GM18519 (cell line): ENCODE results near the gene AUTS2.

Experiments used
- ATAC-seq: cut with Tn5 transposase; IDR thresholded peaks from one replicate; pipeline ENCODE4 v1.9.1; 2021; ENCODE audit warnings: mild to moderate bottlenecking, moderate library complexity; ENCODE audit not compliant: unreplicated experiment, low FRiP score

AUTS2 gene

DNA sequence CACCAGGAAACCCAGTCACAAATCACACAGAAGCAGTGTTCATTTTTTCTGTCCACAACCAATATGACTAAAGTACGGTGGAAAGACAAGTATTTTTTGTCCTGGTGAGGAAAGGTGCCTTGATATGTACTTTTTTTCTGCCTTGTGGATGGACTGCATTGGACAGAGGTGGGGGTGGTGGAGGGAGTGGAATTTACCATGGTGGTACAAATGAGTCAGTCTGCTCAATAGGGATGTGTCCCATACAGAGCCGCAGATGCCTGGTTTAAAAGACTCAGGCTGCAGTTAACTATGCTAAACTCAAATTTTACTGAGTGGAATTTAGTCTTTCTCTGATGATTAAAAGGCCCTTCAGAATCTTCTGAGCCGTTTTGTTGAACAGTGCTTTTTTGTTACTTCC lies 859.2 kb downstream of the AUTS2 start:
- no peak for ATAC-seq

DNA sequence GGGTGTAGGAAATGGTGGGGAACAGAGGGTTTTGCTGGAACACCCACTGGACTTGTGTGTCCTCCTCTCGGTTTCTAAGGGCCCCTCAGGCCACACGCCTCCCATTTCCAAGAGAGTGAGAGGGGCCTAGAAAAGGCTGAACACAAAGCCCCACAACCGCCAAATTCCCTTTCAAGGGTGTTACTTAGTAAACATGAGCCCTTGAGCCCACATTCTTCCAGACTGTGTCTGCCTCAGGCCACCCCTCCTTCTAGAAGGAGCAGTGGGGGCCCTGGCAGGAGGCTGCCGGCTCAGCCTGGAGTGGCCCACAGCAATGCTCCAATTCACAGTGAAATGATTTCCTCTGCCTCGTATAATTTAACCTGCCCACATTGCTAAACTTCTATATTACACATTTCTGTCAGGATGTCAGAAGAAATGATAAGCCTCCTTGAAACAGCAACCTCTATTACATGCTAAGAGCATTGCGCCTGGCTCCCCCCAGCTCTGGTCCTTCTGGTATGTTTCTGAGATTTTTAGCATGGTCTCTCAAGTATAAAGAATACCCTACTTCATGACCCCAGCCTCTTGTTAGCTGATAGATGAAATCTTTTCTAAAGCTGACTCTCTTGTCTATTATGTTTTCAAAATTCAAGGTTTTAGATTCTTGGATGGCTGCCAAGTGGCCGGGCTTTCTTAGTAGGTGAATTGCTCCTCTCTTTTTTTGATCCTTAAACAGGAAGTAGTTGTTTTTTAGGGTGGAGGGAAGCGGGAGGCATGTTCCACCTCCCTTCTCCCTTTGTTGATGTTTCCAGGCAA lies 859.8 kb downstream of the AUTS2 start:
- ATAC-seq: no peak

DNA sequence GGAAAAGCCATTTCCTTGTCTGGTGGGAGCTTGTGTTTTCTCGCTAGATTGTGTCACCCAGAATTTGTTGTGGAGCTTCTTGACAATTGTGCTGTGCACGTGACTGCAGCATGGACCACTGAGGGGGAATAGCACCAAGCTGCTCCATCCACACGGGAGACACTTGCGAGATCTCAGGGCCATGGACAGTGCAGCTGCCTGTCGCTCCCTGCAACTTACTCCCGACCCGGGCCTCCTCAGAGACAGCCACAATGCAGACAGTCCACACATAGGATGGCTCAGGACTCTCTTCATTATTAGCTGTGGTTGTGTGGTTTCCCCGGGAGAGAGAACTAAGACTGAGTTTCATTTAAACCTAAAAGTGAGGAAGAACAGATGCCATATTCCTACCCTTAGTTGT lies 860.5 kb downstream of the AUTS2 start:
- no peak for ATAC-seq

DNA sequence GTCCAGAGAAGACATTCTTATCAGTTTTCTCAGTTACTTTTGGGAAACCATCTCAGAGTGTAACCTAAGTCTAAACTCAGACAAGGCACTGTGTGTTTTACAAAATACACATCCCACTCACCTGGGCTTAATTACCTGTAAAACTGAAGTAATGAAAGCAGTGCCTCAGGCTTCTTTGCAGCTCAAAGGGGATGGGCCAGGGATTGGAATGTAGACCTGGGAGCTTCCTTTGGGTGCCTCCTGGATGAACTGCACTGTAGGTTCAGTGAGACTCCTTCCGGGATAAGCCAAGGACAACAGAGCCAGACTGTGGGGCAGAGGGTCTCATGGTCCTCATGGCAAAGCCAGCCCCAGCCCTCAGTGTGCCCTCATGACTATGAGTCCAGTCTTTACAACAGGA lies 861.3 kb downstream of the AUTS2 start:
- ATAC-seq: no peak

DNA sequence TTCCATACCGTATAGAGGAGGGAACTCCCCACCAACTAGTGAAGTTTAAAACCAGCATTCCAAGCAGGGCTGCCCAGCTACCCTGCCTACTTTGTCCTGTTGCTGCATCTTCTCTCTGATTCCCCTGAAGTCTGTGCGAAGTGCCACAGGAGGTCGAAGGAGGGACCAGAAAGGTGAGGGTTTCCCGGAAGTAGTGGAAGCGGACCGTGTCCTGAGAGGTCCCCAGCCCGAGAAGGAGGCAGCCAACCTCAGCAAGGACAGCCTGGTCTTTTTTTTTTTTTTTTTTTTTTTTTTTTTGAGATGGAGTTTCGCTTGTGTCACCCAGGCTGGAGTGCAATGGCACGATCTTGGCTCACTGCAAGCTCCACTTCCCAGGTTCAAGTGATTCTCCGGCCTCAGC lies 861.8 kb downstream of the AUTS2 start:
- ATAC-seq: no peak

DNA sequence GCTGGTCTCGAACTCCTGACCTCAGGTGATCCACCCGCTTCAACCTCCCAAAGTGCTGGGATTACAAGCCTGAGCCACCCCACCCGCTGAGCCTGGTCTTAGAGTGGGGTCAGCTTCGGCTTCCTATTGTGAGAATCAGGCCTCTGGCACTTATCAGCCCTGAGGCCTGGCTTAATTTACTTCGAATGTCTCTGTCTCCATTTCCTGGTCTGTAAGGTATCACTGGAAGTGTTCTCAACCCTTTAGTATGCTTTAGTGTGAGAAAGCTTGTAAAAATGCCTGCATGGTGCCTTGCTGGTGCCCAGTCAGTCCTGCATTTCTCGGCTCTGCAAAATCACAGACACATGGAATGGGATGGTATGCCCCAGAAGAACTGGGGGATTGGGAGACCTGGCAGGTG lies 862.3 kb downstream of the AUTS2 start:
- no peak for ATAC-seq

DNA sequence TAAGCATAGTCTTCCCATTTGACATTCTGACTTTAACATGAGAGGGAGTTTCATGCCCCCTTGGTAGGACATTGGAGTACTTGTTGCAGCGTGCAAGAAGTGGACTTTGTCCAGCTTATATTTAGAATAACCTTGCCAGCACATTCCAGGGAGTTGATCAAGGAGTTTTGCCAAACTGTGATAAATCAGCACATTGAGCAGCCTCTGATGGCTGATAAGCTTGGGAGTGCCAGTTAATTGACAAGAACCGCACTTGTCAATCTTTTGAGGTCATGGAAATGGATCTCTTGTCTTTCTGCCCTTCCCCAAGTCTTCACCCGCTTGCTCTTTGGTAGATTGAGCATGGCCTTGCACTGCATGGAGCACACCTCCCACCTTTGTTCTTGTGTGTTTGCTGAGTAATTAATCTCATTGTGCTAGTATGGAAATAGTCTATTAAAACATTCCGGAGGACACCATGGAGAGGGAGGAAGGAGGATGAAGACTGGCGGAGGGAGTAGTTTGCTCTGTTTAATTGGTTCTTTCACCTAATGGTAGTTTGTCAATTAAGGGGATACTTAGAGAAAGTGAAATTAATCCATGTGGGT lies 865.2 kb downstream of the AUTS2 start:
- no peak for ATAC-seq

DNA sequence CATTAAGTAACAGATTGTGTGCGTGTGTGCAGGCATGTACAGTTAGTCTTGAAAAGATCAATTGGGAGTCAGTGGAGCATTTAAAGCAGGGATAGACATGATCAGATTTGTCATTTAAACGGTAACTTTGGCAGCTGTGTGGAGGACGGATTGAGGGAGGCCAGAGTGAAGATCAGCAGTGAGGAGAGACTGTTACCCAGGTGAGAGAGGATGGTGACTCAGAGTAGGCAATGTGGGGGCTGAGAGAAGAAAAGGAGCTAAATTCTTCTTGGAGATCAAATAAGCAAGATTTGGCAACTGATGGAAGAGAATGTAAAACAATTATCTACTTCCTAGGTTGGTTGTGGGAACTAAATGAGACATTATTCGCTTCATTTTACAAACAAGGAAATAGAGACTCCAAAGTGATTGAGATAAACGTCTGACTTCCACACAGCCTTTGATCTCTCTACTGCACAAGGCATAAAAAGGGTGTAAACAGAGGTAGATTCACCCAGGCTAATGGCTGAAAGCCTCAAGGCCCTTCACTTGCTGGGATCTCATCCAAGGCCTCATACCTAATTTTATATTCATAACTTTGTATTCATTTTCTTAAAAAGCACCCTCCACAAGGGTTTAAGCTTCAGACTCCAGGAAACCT lies 868.6 kb downstream of the AUTS2 start:
- ATAC-seq: no peak

DNA sequence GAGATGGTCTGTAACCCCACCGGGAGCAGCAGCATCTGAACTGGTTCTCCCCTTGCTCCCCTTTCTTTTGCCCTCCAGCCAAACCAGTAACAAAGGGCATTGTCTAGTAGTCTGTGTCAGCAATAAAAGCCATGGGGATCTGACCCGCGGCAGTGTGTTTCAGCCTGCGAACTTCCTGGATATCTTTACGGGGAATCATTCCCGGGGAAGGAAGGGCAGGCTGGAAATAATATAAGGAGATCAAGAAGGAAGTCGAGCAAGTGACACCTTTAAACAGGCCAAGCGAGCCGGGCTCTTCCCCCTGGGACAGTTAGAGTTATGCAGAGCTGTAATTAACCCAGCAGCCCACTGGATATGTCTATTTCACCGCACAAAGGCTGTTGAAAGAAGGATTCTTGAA lies 872.5 kb downstream of the AUTS2 start:
- ATAC-seq: no peak

DNA sequence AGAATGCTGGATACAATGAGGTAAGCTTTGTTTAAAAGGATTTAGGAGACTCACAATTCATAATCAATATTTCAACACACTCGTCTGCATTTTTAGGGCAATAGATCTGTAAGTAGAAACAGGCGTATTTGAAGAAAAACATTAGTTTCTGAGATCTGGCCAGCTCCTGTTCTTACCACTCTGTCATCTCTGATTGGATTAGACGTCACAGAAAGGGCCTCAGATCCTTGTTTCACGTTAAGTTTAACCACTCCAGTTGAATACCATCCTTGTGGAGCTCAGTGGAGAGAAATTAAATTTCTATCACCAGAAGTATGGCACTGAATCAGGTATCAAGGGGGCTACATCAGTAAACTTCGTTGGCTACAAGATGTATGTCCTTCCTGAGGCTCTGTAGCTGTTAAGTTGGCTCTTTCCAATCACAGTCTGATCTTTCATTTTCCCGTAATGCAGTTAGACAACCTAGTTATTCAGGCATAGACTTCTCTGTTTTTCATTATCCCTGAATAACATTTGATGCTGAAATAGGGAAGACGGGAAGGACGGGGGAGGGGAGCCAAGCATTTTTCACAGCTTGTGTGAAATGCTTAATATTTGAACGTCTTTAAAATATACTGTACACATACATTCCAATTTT lies 874.4 kb downstream of the AUTS2 start:
- no peak for ATAC-seq

DNA sequence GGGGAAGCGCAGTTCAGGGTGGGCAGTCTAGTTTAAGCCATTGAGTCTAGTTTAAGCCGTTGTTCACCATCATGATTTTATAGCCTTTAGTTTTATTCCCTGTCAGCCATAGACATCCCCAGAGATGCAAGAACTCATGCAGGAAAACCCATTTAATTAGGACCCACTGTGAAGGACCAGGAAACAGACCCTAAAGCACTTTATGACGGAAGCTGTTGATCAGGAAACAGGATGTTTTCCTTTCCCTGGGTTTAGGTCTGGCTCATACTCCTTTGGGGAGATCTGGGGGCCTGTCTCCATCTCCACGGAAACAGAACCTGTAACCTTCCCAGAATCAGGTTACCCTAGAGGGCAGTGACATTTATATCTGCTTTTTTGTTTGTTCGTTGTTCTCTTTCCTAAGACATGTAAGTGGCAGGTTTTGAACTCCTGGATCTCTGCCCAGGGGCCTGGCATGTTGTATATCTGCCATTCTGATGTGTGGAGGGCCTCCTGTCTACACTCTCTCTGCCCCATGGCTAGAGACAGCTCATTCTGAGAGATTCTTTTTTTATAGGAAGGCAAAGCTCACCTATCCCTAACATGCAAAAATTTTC lies 876.5 kb downstream of the AUTS2 start:
- no peak for ATAC-seq

DNA sequence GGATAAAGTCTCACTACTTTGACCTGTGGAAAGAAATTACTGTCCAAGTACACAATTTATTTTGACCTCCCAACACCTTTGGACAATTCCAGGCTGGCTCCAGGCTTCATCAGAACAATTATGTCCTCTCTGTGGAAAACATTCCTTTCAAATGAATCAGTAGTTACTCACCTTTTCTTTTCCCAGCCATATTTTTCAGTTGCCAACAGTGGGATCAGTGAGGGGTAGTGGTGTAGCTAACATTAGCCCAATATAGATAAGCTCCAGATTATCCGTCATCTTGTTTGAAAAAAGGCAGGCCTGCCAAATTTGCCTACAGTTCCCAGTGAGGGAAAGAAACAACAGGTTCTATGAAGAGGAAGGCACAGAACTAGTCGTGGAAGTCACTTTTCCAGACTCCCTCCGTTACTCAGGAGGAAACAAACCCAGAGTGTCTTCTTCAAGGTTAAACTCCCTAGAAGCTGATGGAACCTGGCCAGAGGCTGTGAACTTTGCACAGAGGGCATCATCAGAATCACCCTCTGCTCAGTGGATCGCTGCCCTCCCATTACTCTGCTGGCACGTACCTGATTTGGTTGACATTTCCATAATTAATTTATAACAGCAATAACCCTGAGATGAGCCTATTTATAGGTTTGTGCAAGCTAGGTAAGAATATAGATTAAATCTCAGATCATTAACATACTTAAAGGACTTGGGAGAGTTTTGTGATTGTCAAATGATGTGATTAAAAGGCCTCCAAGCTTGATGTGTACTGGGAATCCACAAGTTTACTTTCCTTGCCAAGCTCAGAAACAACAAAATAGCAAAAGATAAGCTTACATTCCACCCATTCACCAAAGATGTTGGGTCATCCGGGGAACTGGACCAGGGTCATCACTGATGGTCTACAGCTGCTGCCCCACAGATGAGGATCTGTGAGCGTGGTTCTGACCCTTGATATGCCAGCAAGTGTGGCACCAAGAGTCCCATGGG lies 879.0 kb downstream of the AUTS2 start:
- no peak for ATAC-seq

DNA sequence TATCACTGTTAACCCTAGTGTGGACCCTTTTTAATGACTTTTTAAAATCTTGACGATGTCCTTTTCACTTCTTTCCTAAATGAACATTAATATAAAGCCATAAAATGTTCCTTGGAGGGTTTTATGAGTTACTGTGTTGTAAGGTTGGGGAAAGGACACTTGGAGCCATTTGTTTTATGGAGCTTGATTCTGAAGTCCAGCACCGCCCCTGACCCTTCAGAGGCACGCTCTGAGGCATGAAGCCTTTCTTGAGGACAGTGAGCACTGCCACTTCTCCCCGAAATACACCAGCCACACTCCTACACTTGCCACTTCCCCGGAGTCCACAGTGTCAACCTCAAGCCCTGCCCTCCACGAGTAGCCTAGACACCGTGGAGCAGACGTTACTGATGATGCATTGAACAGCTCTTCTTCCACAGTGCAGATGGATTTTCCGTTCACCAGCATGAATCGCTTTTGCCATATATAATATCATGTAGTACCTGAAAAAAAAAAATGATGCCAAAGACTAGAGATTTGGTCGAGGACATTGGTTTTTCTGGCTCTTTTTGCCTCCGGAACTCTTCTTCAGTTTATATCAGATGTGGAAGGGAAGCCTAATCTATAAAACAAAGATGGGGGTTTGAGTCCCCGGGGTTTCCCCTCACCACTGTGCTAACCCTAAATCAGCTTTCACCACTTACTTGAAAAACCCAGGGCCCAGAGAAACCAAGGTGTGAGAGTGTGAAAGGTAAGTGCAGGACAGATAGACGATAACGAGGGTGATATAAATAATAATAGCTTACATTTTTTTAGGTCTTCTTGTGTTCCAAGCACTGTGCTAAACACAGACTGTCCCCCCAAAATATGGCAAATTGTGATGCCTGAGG lies 881.1 kb downstream of the AUTS2 start:
- no peak for ATAC-seq

DNA sequence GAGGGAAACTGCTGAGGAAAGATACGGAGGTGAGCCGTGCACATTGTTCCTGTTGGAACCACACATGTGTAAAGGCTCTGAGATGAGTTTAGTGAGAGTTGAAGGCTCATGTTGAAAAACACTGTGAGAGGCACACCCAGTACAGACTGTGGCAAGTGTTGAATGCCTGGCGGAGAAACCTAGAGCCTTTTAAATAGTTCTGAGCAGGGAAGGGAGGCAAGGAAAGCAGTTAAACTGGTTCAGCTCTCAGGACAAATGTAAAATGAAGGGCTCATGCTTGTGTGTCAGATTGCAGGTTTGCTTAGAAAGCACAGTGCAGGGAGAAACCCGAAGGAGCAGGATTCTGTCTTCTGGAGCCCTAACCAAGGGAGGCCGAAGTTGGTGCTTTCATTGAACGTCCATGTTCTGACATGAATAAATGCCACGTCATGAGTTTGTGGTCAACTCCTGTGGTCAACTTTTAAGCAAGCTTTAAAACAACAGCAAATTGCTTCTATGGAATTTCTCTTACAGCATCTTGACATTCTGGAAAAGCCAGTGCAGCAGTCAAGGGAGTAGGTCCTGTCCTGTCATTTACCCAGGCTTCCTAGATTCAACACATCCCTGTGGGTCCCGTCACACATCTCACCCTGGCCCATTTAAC lies 882.8 kb downstream of the AUTS2 start:
- ATAC-seq: no peak

DNA sequence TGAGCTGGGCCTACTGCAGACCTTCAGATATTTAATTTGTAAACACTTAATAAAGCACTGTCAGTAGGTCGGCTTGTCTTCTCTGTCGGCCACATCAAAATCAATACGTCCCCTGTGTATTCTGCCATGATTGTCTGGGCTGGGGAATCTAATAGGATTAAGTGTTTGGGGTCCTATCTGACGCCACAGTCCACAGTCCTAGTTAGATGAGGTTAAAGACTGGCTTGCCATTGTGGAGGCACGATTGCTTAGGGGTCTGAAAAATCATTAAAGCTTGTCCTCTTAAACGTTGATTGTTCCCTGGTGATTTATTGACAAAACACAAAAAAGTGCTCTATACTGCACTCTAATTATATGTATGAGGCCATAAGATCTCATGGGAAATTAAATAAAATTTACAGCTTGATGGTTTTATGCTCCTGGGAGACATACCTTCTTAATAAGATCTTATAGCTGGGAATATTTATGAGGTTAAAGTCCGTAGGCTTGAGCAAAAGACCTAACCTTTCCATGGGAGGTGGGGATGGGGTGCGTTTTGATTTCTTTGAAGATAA lies 883.4 kb downstream of the AUTS2 start:
- ATAC-seq: no peak

DNA sequence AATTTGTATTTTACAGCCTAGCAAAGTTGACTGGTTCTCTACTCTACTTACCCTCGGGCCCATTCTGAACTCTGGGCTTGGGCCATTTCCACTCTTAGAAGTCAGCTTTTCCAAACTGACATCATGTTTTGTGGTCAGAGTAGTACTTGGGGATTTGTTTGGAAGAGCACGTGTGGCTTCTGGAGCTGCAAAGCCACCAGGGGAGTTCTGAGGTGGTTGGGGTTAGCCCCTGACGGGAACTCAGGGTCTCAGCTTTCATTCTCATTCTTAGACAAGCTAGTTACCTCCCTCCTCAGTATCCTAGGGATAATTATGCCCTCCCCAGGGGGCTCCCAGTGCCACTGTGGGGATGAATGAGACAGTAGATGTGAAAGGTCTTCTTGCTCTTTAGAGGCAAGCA lies 886.0 kb downstream of the AUTS2 start:
- ATAC-seq: no peak

DNA sequence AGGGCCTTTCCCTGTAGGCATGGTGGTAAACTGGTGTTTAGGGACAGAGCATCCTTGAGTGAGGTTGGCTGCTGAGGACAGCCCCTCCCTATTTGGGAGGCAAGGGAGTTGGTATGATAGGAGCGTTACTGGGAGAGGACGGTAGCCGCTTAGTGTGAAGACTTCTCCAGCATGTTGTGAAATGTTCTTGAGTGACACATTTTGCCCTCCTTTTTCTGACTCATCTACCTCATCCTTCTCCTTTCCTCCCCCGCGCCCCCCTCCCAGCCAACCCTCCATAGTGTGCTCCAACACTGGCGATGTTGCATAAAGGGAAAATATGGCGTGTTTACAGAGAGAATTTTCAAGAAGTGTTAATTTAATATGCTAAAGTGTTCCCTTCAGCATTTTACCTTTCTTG lies 888.7 kb downstream of the AUTS2 start:
- no peak for ATAC-seq

DNA sequence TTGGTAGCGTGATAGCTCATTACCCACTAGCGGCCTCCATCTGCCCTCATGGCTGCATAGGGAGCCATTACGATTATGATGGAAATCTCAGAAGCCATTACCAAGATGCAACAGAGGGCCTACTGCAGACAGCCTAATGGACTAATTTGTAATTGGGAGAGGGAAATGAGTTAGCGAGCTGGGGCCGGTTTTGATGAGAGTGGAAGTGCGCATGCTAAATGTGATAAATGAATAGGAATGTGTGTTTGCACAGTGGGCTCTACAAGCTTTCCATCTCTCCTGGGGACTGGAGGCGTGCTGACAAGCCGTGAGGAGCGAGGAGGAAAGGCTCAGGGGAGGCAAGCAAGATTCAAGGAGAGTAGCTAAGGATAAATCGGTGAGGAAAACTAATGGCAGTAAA lies 889.2 kb downstream of the AUTS2 start:
- ATAC-seq: no peak
